ENCODE data around the gene RAB3D. TPM values are rescaled to one million over a fixed set of nuclear protein-coding genes. Genes with fewer than 3 reads are reported as not detected.
"Not testable (repeated sequence)": the region's sequence is repeated elsewhere in the genome, so short reads cannot be mapped to it uniquely, and the experiment has no call there.

The RAB3D gene
- polyA plus RNA-seq, 1 experiment: 15.6 TPM

- CTCF ChIA-PET: interaction anchor here (1.1 to 1.7 kb wide), 3 partner anchors 35 to 103 kb away, joined by 3 to 8 read pairs (median 5); no protein-coding TSS in a partner anchor
- Histone ChIP-seq H3K27ac (ENCODE audit: low read depth, low read length) (peak within 1 kb of the TSS; percentile 71), H3K27me3 (ENCODE audit: control insufficient read depth, insufficient read depth, low read length) (no peaks in the 10 kb centered on the region), H3K4me3 (ENCODE audit: low read depth, low read length) (peak within 1 kb of the TSS; percentile 90), H3K9me3 (ENCODE audit: control insufficient read depth, insufficient read depth, low read length) (peaks cover 14% of the 10 kb centered on the region)
- POLR2A ChIA-PET: interaction anchor here (0.7 to 1.1 kb wide), 4 partner anchors 22 to 183 kb away, joined by 3 to 8 read pairs (median 5); partner anchors contain the start of genes ECSIT and SWSAP1
- 0 out of 2 replicates have a peak, but pooled peaks have one; percentile 8 for TF ChIP-seq CTCF (IDR thresholded peaks at IDR 0.05; ENCODE audit: low read depth, low read length)
- peak; percentile 97 for DNase-seq (ENCODE audit: low read depth, low spot score)
These were observed 6.9 kb upstream of the RAB3D start, which contains the start of the genes CCDC159 and TMEM205 for GRCh38 chr19:11346104-11346940. Gene CCDC159, plus strand, starts transcription at chr19:11346519. Its CDS starts 88 bp downstream, at chr19:11346607. Gene TMEM205, minus strand, starts transcription at chr19:11346268. Its CDS starts 649 bp downstream, at chr19:11345619.

GRCh38 chr19:11345122-11345803, 5.8 kb upstream of the RAB3D start:
- no peak for DNase-seq (ENCODE audit: low read depth, low spot score)
- H3K27ac ChIP-seq (ENCODE audit: low read depth, low read length): peak overlapping the region; percentile 39
- CTCF ChIA-PET: no interaction called here

GRCh38 chr19:11342429-11342828, 3.0 kb upstream of the RAB3D start:
- H3K27me3 ChIP-seq (ENCODE audit: control insufficient read depth, insufficient read depth, low read length): no peaks in the 10 kb centered on the region
- H3K27ac ChIP-seq (ENCODE audit: low read depth, low read length): no peak overlapping the region
- POLR2A ChIA-PET: interaction anchor here (0.6 kb wide), 1 partner anchor 20 kb away, joined by 3 read pairs; no protein-coding TSS in a partner anchor
- no peak for TF ChIP-seq CTCF (IDR thresholded peaks at IDR 0.05; ENCODE audit: low read depth, low read length)
- no peaks in the 10 kb centered on the region; the same call in 1 of the 2 replicates for H3K9me3 ChIP-seq (ENCODE audit: control insufficient read depth, insufficient read depth, low read length)
- no peak overlapping the region for H3K4me3 ChIP-seq (ENCODE audit: low read depth, low read length)
- no peak for DNase-seq (ENCODE audit: low read depth, low spot score)
- CTCF ChIA-PET: interaction anchor here (1.6 kb wide), 1 partner anchor 140 kb away, joined by 6 read pairs; no protein-coding TSS in a partner anchor

More at GRCh38 chr19:11345122-11345803, 5.8 kb upstream of the RAB3D start:
- peaks cover 14% of the 10 kb centered on the region for H3K9me3 ChIP-seq (ENCODE audit: control insufficient read depth, insufficient read depth, low read length)
- POLR2A ChIA-PET: interaction anchor here (1.0 kb wide), 2 partner anchors 21 kb away, joined by 8 to 11 read pairs; no protein-coding TSS in a partner anchor
- no peak for TF ChIP-seq CTCF (IDR thresholded peaks at IDR 0.05; ENCODE audit: low read depth, low read length)
- H3K27me3 ChIP-seq (ENCODE audit: control insufficient read depth, insufficient read depth, low read length): no peaks in the 10 kb centered on the region
- H3K4me3 ChIP-seq (ENCODE audit: low read depth, low read length): peak overlapping the region; percentile 90

GRCh38 chr19:11340099-11340467, 626 bp upstream of the RAB3D start:
- not testable (repeated sequence) for H3K27me3 ChIP-seq (ENCODE audit: control insufficient read depth, insufficient read depth, low read length); H3K27ac ChIP-seq (ENCODE audit: low read depth, low read length); DNase-seq (ENCODE audit: low read depth, low spot score); H3K9me3 ChIP-seq (ENCODE audit: control insufficient read depth, insufficient read depth, low read length)
- POLR2A ChIA-PET: interaction anchor here (0.5 to 1.6 kb wide), 4 partner anchors 16 to 218 kb away, joined by 3 to 4 read pairs (median 4); partner anchors contain the start of gene SWSAP1
- peak overlapping the region; percentile 73; the same call in 1 of the 2 replicates for H3K4me3 ChIP-seq (ENCODE audit: low read depth, low read length)
- CTCF ChIA-PET: interaction anchor here (0.6 to 2.3 kb wide), 3 partner anchors 43 to 104 kb away, joined by 3 to 7 read pairs (median 3); no protein-coding TSS in a partner anchor

Data from AG04450 (cell line).